ENCODE data around the gene INSL6.
"Not testable (repeated sequence)": the region's sequence is repeated elsewhere in the genome, so short reads cannot be mapped to it uniquely, and the experiment has no call there.

The INSL6 gene

GRCh38 chr9:5185220-5185840 is at the start of gene INSL6:
Gene INSL6 (minus strand): TSS chr9:5185639. CDS start chr9:5185602, 37 bp downstream.
- DNase-seq (ENCODE audit: low read depth in 1 of 2, low spot score in 1 of 2): no peak

- no peak for DNase-seq (ENCODE audit: low read depth in 1 of 2, low spot score in 1 of 2)
Measured at GRCh38 chr9:5231212-5231611, 45.8 kb upstream of the INSL6 start, which contains the start of gene INSL4. Gene INSL4 (plus strand): TSS chr9:5231419. CDS start chr9:5231524, 105 bp downstream.

GRCh38 chr9:5230554-5230953 is 45.1 kb upstream of the INSL6 start:
- DNase-seq (ENCODE audit: low read depth in 1 of 2, low spot score in 1 of 2): no peak

- DNase-seq (ENCODE audit: low read depth in 1 of 2, low spot score in 1 of 2): no peak
Measured at GRCh38 chr9:5205071-5205470, 19.6 kb upstream of the INSL6 start.

GRCh38 chr9:5195463-5195862 is 10.0 kb upstream of the INSL6 start:
- no peak for DNase-seq (ENCODE audit: low read depth in 1 of 2, low spot score in 1 of 2)

GRCh38 chr9:5193345-5193744 is 7.9 kb upstream of the INSL6 start:
- no peak for DNase-seq (ENCODE audit: low read depth in 1 of 2, low spot score in 1 of 2)

- DNase-seq (ENCODE audit: low read depth in 1 of 2, low spot score in 1 of 2): no peak
Measured at GRCh38 chr9:5191985-5192384, 6.5 kb upstream of the INSL6 start.

GRCh38 chr9:5188060-5188984 is 2.9 kb upstream of the INSL6 start:
- no peak for DNase-seq (ENCODE audit: low read depth in 1 of 2, low spot score in 1 of 2)

GRCh38 chr9:5186416-5187169 is 1.2 kb upstream of the INSL6 start:
- DNase-seq (ENCODE audit: low read depth in 1 of 2, low spot score in 1 of 2): peak; percentile 9 to 18

- DNase-seq (ENCODE audit: low read depth in 1 of 2, low spot score in 1 of 2): no peak
Measured at GRCh38 chr9:5184776-5185175, 663 bp downstream of the INSL6 start.

- DNase-seq (ENCODE audit: low read depth in 1 of 2, low spot score in 1 of 2): not testable (repeated sequence)
Measured at GRCh38 chr9:5180631-5181030, 4.8 kb downstream of the INSL6 start.

GRCh38 chr9:5178126-5178805 is 7.2 kb downstream of the INSL6 start:
- DNase-seq (ENCODE audit: low read depth in 1 of 2, low spot score in 1 of 2): no peak

- no peak for DNase-seq (ENCODE audit: low read depth in 1 of 2, low spot score in 1 of 2)
Measured at GRCh38 chr9:5146241-5146640, 39.2 kb downstream of the INSL6 start.

GRCh38 chr9:5144217-5144616 is 41.2 kb downstream of the INSL6 start:
- DNase-seq (ENCODE audit: low read depth in 1 of 2, low spot score in 1 of 2): no peak

GRCh38 chr9:5140151-5140550 is 45.3 kb downstream of the INSL6 start:
- no peak for DNase-seq (ENCODE audit: low read depth in 1 of 2, low spot score in 1 of 2)

GRCh38 chr9:5122516-5122915 is 62.9 kb downstream of the INSL6 start:
- no peak for DNase-seq (ENCODE audit: low read depth in 1 of 2, low spot score in 1 of 2)

- DNase-seq (ENCODE audit: low read depth in 1 of 2, low spot score in 1 of 2): no peak
Measured at GRCh38 chr9:5122116-5122515, 63.3 kb downstream of the INSL6 start.

GRCh38 chr9:5113994-5114748 is 71.3 kb downstream of the INSL6 start:
- DNase-seq (ENCODE audit: low read depth in 1 of 2, low spot score in 1 of 2): no peak
